Embryonic facial prominence (tissue), 1 donor: ENCODE results near the gene CCDC12.
"Not testable (repeated sequence)": the region's sequence is repeated elsewhere in the genome, so short reads cannot be mapped to it uniquely, and the experiment has no call there.

Source experiments
- DNase-seq: peaks from one replicate; pipeline ENCODE4 v3.0.0-alpha.2; 2016; ENCODE audit errors: extremely low spot score

Gene CCDC12

DNA sequence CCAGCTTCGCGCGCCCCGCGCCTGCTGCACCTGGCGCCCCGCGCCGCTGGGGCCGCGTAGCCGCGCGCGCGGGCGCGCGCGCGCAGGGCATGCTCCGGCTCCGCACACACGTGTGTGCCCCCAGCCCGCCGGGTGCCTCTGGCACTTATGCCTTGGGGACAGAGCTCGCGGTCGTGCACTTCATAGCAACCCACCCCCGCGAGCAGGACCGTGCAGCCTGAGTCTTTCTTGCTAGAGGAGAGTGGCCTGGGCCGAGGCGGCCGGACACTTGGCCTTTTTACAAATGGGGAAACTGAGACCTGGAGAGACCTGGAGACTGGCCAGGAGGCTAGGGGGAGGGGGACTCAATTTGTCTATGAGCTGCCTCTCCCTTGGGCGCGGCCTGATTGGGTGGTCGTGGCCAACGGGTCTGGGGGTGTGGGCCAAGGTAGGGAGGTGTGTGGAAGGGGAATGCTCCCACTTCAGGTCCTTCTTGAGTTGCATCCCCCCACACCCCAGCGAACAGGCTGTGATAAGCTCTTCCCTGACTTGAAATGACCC lies 3.5 kb upstream of the CCDC12 start:
- DNase-seq, result no peak

DNA sequence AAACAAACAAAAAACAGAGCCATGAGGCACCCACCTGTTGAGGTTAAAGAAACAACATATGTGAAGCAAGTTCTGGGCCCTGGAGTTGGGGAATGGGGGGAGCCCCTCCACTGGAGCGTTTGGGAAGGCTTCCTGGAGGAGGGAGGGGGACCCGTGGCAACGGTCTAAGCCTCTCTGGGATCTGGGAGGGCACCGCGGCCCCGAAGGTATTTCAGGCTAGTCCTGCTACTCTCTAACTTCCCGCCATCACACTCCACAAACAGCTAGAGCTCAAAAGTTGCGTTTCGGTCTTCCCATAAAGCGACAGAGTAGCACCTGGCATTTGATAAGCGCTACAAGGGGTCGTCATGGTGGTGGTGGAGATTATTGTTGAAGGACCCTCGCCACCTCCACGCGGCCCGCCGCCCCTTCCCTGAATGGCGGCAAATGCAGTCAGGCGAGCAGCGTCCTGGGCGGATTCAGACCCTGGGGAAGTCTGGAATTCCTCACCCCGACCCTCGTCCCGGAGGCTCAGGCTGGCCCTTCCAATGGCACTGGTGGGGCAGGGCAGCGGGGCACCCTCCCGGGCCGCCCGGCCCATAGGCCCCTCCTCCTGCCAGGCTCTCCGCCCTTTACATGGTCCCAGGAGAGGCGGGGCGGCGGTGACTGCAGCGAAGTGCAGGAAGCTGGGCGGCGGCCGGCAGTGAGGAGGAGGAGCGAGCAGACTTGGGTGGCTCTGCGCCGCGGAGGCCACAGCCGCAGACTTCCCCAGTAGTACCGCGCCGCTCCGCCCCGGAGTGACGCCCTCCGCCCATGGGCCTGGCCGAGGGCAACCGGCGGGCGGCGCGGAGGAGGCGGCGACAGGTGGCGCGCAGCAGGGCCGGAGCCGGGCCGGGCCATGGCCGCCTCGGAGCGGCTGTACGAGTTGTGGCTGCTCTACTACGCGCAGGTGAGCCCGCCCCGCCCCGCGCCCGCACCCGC lies 2.7 kb upstream of the CCDC12 start, which contains the start of gene NBEAL2:
Gene NBEAL2 (plus strand): TSS at position 682 of the 960 bp plus-strand sequence. CDS start 196 bp downstream, at position 878.
- DNase-seq, result peak; percentile 84

DNA sequence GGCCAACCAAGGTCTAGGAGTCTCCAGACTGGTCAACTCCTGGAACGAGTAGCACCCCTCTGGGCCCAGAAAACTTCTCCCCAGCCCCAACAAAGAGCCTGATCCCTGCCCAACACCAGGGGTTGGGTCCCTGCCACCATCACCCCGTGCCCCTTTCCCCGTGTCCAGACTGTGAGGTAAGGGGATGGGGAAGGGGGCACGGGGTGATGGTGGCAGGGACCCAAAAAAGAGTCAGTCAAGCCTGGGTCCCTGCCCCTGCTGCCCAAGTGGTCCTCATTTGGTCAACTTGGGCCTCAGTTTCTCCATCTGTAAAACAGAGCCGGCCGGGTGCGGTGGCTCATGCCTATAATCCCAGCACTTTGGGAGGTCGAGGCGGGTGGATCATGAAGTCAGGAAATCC lies 1.8 kb upstream of the CCDC12 start:
- no peak for DNase-seq

DNA sequence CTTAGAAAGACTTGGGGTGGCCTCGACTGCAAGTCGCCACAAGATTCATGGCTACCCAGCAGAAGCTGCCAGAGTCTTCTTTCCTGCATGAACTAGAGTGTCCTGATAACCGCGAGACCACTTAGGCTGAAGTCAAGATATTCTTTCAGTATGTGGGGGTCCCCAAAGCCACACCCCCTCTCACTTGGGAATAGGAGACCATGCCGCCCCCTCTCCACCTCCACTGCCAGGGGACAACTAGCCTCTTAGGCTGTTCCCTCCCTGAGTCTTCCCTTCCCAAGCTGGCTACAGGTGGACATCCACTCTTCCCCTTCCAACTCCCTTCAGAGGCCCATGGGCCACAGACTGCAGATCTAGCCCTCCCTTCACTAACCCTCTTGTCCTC lies 1.3 kb upstream of the CCDC12 start:
- no peak for DNase-seq

DNA sequence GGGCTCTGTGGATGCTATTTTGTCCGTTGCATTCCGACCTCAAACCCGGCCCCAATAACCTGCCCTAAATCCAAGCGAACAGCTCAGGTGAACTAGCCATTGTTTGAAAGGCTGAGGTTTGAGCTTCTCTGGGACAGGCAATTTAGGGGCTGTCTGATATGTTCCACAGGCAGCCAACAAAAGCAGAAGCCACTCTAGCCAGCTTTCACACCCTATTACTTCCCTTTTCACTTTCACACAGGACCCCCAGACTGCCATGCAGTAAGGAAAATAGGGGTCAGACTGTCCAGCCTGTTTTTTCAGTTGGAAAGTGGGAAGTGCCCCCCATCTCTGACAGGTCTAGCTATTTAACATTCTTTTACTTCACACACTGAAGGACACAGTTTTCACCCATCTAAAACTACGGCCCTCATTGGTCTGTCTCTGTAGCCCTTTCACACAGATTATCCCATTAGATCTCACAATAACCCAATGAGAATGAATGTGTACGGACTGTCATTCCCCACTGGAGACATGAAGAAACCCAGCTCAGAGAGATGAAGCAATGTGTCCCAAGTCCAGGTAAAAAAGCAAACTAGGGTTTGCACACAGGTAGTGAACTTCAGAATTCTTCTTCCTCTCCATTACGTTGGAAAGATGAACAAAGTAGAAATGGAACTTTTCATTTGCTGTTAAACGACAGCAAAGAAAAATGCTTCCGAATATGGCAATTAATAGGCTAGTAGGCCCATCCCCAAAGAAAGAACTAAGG lies 1.9 kb downstream of the CCDC12 start:
- DNase-seq, result no peak

DNA sequence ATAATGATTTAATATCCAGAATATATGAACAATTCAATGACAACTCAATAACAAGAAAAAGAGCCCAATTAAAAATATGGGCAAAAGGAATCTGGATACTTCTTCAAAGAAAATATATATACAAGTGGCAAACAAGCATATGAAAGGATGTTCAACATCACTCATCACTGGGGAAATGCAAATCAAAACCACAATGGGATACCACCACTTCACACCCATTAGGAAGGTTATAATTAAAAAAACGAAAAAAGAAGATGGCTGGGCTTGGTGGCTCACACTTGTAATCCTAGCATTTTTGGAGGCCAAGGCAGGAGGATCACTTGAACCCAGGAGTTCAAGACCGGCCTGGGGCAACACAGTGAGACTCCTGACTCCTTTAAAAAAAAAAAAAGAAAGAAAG lies 4.1 kb downstream of the CCDC12 start:
- DNase-seq, result no peak

DNA sequence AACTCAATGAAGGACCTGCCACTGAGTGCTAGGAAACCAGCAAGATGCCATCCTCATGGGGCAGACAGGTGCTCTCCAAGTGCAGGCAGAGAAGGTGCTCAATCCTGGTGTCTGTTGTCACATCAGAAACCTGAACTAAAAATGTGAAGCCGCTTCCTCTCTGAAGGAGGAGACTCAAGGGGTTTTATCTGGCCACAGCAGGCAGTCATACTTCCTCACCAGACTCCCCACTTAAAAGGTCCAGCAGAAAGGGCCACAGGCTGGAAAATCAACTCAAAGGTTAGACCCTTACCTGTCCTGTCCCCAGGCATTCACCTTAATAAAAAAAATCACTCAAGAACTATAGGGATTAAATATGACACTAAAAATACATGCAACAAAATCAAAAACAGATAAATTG lies 4.8 kb downstream of the CCDC12 start:
- DNase-seq, result no peak

DNA sequence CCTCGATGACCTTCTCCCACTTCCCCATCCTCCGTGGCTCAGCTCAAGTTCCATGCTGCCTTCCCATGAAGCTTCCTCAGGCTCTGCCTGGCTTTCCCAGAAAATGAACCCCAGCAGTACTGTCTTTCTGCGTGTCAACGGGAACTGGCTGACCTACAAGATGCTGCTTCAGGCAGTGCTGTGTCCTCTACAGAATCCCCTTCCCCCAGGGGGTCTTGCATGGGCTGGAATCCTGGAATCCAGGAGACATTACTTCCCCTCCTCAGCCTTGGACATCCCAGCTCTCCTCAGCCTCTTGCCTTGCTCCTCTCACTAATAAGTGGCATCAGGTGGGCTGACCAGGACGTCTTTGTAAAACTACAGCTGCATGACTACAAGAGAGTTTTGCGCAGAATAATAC lies 5.4 kb downstream of the CCDC12 start:
- DNase-seq, result no peak

DNA sequence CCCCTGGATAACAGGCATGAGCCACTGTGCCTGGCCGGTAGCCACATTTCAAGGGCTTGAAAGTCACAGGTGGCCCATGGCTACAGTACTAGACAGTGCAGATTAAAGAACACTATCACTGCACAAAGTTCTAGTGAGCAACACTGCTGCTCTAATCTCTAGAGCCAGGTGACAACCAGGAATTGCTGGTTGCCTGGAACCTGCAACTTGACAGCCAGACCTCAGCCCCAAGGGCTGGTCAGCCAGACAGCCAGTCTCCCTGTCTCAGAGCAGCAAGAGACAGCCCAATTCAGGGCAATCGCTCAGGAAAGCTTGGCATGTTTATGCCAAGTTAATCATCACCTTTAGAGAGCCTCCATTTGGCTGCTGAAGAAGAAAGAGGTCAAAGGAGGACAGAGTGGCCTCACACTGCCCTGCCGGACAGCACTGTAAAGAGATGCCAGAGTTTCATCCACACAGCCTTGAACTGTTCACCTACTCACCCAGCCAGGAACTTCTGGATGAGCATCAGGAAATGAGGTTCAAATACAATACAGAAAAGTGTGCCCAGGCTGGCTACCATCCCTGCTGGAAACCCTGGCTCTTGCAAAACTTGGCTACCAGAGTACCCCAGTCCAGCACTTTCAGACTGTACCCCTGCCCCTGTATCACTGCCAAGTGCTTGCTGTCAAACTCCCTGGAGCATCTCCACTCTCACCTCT lies 6.0 kb downstream of the CCDC12 start:
- no peak for DNase-seq

DNA sequence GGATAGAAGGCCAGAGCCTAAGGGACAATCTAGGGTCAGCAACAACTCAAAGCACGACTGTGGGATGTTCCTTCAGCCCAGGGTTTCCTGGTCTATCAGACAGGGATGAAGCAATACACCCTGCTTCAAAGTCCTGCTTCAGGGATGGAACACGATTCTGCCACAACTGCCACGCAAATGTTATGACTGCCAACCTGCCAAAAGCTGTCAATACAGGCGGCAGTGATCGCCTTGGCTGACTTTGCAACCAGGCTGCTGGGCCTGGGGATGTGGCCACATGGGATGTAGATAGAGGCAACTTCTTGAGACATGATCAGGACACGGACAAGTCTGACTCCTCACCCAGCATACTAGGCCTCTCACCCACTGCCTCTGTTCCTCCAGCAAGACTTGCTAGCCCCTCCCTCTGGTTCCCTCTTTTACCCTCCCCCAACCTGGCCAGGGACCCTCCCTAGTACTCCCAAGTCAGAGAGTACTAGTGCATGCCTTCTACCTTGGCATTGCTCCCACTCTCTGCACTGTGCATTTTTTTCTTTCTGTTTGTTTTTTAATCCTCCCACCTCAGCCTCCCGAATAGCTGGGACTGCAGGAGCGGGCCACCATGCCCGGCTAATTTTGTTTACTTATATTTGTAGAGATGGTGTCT lies 7.6 kb downstream of the CCDC12 start:
- no peak for DNase-seq

DNA sequence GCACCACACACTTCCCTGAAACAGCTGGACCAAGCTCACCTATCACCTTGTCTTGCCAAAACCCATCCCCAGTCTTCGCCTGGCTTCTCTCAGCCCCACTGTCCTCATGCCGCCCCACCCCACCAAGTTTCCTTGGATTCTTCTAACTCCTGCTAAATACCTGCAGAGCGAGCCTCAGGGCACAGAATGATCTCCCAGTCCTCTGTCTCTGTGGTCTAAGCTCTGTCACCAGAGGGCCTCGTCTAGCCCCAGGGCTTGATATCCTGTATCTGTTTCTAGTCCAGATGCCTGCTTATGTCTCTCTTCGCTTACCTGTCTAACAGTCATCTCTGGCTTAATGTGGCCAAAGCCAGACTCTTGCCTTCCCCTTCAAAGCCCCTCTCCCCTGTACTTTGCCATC lies 9.7 kb downstream of the CCDC12 start:
- no peak for DNase-seq

DNA sequence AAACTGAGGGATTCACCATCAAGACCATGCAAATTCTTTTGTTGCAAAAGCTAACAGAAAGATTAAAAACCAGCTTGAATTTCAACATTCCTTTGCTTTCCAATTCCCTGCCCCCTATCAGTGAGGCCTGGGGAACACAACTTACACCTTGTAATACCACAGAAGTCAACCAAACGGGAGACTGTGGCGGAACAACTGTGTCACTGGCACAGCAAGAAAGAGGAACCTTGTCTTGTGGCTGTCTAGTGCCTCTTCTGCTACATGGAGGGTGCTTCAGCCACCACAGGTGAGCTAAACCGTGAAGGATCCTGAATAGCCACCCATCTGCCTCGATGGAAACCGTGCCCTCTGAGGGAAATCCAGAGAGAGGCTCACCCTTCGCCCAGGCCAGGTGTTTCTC lies 11.4 kb downstream of the CCDC12 start:
- DNase-seq, result no peak

DNA sequence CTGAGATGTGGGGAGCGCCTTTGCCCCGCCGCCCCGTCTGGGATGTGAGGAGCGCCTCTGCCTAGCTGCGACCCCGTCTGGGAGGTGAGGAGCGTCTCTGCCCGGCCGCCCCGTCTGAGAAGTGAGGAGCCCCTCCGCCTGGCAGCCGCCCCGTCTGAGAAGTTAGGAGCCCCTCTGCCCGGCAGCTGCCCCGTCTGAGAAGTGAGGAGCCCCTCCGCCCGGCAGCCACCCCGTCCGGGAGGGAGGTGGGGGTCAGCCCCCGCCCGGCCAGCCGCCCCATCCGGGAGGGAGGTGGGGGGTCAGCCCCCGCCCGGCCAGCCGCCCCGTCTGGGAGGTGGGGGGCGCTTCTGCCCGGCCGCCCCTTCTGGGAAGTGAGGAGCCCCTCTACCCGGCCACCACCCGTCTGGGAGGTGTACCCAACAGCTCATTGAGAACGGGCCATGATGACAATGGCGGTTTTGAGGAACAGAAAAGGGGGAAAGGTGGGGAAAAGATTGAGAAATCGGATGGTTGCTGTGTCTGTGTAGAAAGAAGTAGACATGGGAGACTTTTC lies 12.4 kb downstream of the CCDC12 start:
- DNase-seq, result not testable (repeated sequence)

DNA sequence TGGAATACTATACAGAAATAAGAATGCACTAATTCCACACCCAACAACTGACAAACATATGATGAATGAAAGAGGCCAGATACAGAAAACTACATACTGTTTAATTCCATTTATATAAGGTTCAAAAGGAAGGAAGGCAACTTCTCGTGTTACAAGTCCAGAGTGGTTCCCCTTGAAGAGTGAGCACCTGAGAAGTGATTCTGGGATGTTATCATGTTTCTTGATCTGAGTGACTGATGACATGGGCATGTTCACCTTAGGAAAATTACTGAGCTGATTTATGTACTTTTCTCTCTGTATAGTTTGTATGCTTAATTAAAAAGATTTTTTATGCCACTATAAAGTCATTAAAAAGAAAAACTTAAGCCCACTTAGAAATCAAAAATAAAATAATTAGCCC lies 13.6 kb downstream of the CCDC12 start:
- DNase-seq, result no peak

DNA sequence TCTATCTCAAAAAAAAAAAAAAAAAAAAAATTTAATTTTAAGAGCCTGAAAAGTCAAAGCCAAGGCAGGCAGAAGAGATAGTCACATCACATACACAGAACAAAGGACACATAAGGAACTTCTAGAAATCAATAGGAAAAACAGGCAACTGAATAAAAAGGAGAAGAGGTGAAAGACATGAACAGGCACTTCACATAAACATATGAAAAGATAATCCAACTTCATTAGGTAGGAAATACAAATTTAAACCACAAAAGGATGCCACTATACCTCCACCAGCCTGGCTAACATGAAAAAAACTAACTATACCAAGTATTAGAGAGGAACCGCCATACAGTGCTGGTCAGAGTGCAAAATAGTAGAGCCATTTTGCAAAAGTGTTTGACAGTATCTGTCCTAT lies 14.1 kb downstream of the CCDC12 start:
- no peak for DNase-seq

DNA sequence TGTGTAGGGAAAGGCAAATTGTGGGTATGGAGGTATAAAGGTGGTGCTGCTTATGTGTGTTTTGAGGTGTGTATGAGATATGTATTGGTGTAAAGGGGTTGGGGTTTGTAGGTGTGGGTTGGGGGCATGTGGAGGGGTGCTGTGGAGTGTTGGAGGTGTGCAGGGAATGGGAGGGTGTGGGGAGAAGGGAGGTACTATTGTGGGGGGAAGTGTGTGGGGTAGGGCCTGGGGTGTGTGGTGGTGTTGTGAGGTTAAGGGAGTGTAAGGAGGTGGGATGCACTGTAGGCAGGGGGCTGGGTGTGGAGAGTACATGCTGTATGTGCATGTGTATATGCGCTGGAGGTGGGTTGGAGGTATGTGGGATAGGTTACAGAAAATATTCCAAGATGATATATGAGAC lies 15.7 kb downstream of the CCDC12 start:
- no peak for DNase-seq

DNA sequence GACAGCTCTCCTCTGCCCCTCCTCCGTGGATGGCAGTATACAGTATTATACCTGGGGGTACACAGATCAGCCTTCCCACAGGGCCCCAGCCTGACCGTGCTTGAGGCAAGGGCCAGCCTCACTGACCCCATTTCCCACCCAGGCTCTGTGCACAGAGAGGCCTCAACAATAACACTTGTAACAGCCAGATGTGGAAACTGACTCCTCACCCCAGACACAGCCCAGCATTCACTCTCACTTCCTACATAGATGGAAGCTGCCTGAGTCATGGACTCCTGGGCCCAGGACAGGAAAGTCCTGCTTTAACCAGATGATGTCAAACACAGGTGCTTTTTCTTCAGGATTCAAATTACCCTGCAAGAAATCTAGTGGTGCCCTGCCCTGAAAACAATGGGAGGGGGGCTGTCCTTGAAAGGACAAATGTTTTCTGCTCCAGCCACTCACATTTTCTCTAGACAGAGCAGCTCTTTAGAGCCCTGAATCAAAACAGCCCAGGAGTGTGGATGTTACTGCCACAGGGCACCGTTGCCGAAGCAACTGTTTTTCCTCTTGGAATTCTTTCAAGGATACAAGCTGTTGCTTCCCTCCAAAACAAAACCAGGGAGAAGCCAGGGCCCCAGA lies 16.4 kb downstream of the CCDC12 start:
- DNase-seq, result no peak

DNA sequence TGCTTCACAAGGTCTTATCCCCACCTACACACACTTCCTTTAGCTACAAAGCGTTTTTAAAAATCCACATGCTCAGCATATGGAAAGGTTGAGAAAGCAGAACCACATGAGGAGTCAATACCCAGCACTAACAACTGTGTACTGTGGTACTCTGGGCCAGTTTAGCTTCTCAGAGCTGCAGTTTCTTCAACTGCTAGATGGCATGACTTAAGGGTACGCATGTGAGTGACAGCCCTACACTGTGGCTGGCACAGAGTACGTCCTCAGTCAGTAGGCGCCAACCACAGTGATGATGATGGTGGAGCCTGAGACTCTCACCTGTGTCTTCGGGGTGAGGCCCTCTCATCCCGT lies 17.4 kb downstream of the CCDC12 start:
- no peak for DNase-seq

DNA sequence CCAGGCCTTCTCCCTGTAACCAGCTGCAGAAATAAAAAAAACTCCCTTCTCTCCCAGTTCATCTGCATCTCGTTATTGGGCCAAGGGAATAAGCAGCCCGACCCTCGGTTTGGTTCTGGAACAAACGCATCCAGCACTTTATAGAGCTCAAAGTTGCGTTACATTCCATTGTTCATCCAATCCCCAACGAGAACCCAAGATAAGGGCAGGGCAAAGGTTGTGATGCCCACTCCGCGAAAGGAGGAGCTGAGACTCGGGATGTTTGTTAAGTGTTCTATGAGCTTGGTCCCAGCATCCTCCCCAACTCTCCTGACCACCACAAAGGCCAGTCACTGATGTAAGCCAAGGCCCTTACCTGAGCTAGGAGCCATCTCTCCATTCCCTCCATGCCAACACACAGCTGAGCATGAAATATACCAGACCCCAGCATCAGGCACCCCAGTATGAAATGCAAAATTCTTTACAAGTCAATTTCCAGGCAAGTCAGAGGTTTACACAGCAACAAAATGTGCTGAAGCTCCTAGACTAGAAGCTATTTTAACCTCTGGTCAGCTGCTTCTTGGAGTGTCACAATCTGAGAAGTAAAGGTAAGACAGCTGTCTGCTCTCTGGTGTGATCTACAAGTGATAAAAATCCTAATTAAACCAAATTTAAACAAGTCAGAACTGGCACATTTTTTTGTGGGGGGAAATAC lies 17.9 kb downstream of the CCDC12 start:
- DNase-seq, result no peak

DNA sequence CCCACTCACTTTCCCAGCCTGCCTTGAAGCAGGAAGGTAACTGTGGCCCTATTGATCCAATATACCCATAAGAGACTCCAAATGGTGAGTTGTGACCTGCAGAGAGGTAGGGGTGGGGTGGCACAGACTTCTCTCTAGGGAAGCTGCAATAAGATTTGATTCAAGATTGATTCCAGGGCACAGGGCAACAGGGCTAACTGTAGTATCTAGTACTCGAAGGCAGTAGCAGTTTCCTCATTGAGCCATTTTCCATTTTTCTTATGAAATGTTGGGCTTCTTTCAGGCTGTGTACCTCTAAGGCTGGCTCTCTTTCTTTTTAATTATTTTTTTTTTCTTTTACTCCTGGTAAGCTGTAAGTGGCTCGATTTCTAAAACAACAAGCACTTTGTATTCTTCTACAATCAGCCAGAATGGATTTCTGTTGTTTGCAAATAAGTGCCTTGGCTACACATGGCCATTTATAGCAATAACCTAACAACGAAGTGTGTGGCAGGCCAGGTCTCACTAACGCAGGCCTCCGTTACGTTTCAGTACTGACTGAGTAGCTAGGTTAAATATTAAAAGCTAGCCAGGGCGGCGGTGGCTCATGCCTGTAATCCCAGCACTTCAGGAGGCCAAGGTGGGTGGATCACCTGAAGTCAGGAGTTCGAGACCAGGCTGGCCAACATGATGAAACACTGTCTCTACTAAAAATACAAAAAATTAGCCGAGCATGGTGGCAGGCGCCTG lies 19.3 kb downstream of the CCDC12 start:
- no peak for DNase-seq
